Measurements from ENCODE around the gene NFE2L1.
"Not testable (repeated sequence)": the region's sequence is repeated elsewhere in the genome, so short reads cannot be mapped to it uniquely, and the experiment has no call there.

NFE2L1 gene

DNA sequence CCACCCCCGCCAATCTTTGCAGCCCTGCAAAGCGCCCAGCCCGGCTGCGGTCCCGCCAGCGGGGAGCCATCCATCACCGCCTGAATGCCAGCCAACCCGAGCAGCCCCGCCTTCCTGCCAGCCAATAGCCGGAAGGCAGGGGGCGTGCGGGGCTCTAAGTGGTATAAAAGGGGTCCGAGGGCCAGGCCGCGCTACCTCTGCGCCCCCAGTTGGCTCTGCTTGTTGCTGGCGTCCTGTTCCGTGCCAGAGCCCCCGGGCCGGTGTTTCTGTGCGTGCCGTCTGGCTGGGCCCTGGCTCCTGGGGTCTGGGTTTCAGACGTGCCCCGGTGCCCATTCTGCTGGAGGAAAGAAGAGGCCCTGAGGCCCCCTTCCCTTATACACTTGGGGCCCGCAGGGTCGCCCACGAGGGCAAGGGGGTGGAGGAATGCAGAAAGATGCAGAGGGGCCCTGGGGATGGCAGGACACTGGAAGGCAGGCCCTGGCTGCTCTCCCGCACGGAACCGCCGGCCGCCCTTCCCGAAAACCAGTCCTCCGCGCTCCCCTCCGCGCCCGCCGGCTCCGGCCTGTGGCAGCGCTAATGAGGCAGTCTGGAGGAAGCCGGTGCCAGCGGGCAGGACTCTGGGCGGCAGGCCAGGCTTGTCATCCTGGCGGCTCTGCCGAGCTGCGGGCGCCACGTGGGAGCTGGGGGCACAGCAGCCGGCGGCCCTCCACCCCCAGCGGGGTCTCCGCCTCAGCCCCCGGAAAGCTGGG, 24.6 kb upstream of the NFE2L1 start:
- peak; percentile 81 to 90 (median 82) for DNase-seq

DNA sequence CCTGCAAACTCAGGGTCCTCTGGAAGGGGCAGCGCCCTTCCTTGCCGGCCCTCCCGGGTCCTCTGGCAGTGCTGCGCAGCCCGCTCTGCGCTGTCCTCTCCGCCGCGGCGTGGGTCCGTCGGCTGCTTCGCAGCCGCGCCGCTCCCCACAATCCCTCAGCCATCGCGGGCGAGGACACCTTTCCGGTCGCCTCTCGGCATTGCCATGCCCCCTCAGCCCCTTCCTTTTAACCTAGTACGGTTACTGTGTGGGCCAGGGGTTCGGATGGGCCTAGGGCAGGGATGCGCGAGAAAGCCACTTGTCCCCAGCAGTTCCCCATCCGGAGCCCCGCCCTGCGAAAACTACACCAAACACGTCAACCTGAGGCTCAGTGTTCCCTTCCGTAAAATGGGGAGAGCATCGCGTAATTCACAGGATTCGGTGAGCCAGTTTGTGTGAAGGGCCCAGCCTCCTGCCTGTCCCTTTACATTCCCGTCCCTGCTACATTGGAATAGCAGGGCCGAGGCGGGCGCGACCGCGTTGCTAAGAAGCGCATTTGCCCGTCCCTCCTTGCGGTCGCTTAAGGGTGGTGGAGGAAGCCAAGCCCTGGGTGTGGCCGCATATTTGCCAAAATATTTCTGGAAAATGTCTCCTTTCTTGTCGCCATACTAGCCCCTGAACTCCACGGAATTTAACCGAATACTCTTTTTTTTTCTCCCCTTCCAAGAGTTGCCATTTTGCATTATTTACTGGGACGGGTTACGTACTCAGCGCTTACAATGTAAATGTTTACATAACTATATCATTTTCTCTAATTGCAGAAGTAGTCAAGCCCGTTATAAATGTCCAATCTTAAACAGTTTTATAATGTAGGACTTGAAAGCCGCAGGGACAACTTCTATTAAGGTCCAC, 23.8 kb upstream of the NFE2L1 start:
- peak in 2 of 3 experiments; percentile 50 to 82 for DNase-seq

DNA sequence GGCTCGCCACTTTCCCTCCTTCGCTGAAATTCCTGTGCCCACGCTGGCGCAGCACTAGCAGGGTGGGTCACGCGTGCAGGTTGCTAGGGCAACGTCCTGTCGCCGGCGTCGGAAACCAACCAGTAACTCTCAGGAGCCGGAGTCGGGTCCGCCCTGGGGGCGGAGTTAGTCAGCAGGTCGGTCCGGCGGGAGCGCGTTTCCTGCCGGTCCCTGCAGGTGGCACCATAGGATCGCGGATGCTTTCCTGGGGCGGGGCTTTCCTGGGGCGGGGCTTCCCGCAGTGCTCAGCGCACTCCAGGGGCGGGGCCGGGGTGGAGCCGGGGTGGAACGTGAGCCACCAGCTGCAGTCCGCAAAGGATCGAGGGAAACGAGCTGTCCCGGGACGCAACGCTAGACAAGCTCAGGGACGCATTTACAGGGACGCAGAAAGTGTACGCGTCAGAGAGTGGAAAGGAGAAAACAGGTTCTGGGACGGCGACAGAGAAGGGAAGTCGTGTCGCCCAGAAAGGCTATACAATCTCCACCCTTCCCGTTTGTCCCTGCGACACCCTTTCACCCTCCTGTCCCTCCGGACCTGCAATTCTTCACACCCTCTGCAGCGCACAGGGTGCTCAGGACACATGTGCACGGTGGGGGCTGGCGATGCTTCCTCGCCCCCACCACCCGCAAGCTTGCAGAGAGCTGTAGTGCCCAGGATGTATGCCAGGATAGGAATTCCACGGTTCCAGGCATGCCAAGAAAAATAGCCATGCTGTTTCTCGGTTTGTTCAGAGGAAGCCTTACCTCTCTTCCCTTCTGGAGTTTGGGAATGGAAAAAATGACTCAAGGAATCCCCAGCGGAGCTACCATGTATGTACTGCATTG, 22.9 kb upstream of the NFE2L1 start:
- DNase-seq = peak; percentile 96 to 98 (median 96)

DNA sequence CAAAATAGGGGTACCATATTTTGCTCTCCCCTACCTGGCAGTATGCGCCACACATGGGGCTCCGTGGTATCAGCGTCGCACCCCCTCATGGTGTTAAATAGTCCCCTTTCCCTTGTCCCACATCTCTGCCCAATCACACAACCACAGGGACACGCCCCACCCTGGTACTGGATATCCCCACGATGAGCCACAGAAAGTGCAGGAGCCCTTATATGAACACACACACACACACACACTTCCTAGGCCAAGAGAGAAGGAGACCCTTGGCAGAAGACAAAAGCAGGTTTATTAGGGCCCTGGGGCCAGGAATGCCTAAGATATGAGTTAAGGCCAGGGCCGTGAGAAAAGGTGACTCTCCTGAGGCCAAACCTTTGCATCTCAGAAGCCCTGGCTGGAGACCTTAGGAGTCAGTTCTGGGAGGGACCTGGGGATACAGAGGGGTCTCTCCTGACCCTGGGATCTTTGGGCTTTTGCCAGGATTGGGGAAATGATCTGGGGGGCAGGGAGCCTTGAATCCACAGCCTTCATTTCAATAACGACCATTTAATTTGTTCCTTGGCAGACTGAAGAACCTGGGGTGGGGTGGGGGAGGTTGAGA, 22.2 kb upstream of the NFE2L1 start:
- DNase-seq = no peak

DNA sequence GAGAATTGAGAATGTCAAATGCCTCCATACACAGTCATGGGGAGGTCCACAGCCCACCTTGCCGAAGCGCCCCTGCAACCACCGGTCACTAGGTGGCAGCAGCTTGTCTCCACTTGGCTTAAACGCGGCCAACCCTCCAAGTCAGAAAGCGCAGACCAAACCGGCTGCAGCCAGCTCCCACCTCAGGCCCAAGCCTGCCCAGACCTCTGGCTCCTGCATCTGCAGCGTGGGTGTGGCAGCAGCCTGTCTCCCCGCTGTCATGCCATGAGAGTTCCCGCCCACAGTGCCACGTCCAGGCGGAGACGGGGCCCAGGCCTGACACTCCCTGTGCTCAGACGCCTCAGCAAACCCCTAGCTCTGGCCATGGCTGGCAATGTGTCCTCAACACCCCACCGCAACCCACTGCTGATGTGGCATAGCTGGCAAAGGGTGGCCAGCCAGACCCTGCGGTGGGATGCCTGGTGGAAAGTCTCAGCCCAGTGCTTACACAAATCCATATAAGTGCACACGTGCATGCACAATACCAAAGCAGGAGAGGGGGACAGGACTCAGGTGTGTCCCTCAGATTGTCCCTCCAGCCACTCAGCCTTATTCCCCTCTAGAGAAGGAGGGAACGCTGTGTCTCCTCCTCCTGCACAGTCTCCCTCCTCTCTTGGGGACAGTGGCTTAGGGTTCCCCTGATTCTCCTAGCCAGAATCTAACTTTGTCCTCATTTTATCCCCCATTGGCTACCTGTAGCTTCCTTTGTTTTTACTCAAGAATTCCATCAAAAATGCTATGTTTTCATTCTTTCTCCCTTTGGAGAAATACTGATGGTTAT, 21.4 kb upstream of the NFE2L1 start:
- peak; percentile 72 to 92 (median 91) for DNase-seq

DNA sequence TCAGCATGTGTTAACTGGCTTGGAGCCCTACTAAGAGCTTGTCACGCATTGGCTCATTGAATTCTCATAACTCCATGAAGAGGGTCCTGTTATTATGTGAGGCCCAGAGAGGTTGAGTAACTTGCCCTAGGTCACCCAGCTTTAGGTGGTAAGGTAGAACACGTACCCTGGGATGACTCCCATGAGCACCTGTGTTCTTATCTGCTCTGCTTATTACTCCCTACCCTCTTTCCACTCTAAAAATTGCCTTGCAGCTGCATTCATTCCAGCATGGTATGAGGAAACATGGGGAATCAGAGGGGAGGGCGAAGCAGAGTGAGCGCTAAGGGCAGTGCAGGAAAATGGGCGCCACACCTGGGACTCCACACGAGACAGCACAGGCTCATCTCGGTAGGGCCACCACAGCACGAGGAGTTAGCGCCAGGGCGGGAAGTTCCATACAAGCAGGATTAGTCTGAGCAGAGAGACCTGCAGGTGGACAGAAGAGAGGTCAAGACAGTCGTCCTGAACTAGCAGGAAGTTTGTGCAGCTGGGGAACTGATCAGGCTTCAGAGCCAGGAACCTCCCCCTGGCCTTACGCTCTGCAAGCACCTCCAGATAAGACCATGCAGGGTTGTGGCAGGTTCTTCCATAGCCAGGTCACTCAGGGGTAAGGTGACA, 20.7 kb upstream of the NFE2L1 start:
- no peak for DNase-seq

DNA sequence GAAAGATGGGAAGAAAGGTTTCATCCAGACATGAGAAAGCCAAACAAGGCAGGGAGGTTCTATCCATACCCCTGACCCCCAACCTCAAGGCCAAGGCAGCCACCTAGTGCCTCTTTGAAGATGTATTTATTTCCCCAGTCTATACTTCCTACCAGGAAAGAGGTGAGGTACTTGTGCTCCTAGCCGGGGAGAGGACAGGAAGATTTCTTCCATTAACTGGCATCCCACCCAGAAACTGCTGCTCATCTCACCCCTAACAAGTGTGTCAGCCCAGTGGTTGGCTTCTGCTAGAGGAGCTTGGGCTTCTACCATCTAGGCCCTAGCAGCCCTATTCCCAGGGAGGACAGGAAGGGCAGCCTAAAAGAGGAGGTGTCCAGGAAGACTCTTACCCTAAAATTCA, 19.4 kb upstream of the NFE2L1 start:
- DNase-seq = no peak

DNA sequence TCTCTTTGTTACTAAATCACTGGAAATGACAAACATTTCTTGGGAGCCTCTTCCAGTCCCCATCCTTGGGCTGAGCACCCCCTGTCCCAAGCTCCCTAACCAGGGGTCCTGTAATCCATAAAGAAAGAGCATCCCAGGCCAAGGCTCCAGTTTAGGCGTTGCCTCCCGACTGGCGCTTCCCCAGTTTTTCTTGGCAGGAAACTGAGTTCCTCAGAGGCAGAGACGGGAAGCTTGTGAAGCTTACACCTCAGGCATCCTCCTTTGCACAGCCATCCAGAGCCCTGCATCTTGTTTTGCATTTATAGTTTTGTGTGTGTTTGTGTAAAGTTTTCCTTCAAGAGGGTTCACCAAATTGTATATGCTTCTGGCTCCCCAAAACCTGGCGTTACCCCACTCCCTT, 17.6 kb upstream of the NFE2L1 start:
- no peak for DNase-seq

DNA sequence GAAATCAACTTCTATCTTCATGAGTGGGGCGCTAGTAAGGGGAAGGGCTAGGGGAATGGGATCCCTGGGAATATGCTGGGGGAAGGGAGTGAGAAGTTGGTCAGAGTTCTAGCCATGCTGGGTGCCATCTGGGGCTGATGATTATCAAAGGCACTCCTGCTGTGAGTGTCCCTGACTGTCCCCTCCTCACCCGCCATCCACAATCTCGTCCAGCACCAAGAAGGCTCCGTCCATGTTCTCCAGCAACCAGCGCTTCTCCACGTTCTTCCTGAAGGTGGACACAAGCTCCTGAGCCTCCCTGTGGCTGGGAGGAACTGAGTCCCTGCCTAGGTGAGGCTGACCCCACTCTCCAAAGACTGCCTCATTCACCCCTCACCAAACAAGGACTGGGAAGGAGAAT, 16.2 kb upstream of the NFE2L1 start:
- DNase-seq = no peak

DNA sequence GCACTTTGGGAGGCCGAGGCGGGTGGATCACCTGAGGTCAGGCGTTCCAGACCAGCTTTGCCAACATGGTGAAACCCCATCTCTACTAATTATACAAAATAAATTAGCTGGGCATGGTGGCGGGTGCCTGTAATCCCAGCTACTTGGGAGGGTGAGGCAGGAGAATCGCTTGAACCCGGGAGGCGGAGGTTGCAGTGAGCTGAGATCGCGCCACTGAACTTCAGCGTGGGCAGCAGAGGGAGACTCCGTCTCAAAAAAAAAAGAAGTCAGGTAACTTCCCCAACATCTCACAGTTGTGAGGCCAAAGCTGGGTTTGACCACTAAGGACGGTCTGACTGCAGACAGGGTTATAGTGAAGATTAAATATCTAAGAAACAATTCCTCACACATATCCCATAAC, 13.4 kb upstream of the NFE2L1 start:
- DNase-seq = not testable (repeated sequence)

DNA sequence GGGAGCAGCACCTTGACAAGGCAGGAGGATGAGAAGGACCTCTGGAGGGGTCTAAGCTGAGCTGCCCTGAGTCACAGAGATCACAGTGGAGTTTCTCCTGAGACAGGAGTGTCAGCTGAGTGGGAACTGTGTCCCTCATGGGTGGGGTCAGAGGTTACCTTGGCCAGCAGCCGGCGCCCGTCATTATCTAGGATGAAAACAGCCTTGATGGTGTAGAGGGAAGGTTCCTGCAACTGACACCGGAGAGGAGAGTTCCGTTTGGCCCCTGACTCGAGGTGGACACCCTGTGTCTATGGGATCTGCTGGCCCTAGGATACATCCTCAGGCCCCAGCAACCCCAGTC, 11.5 kb upstream of the NFE2L1 start:
- no peak for DNase-seq

DNA sequence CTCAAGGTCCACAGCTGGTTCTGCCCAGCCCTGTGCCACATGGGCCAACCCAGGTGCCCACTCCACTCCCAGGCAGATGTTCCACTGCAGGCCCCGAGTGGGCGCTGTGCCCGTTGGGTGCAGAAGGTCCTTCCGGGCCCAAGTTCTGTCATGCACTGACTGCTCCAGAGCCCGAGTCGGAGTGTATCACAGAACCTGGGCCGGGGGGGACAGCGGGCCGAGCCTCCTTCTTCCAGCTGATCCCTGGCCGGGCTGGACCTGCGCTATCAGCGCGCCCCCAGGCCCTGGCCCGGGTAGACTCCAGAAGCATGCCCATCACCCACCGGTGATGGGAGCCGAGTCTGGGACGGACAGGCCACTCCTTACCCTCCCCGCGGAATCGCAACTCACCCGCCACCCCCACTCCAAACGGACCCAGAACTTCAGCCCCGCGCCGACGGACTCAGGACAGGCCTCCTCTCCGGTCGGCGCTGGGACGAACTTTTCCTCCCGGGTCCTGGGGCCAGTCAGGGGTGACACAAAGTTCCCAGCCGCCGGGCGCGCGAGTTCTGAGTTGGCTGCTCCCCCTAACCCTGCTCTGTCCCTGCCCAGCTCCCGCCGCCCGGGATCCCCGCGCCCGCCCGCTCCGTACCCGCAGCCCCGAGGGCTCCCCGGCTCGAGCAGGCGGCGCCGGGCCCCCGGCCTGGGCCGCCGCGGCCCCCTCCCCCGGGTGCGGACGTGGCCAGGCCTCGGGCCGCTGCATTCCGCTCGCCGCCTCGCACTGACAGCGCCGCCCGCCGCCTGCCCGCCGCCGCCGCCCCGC, 10.9 kb upstream of the NFE2L1 start, which contains the start of gene COPZ2:
TSS of gene COPZ2 (minus strand) at position 762 of the 802 bp plus-strand sequence. CDS start at position 742, 20 bp downstream.
- DNase-seq = peak in 1 of 3 experiments; percentile 22

DNA sequence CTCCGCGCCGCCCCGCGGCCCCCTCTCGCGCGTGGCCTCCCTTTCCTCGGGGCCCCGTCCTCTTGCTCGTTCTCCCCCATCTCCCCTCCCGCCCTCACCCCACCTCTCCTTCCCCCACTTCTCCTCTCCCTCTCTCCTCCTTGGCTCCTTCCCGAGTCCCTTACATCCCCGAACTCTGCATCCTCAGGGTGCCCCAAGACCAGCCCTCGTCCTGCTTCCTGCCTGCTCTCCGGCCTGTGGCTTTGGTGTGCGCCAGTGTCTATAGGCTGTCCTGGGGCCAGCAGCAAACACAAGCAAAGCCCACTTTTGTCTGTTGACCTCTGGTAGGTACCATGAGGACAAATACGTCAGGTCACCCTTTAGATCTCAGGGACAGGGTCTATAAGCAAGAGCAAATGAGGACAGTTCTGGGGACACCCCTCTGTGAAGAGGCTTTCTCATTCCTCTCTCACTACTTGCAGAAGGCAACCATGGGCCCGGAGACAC, 10.3 kb upstream of the NFE2L1 start:
- DNase-seq = no peak

DNA sequence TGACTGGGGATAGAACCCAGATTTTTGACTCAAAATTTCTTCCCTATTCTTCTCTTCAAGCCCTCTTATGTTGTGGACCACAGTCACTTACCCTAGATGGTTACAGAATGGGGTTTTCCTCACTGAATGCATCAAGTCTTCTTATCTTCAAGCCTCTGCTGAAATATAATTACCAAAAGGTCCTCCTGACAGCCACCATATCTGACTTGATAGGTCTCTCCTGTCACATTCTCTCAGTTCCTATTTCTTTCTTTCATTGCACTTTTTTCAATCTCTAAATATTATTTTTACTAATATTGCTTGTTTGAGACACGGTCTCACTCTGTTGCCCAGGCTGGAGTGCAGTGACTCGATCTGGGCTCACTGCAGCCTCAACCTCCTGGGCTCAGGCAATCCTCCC, 9.5 kb upstream of the NFE2L1 start:
- no peak for DNase-seq

DNA sequence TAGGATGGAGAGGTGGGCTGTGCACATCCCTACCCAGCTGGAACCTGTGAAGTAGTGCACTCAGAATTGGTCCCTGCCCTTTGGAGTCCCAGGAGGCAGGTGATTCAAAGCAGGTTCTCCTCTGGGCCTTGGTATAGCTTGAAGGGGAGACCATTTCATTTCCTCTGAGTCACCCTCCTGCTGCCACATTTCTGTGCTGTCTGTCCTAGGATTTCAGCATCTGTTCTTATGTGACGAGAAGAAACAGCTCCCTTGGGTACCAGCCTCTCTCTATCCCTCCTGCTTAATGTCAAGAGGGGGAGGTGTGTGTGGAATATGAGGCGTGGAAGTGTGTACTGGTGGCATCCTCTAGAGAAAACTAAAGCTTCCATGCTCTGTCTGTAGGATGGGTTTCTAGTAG, 5.0 kb upstream of the NFE2L1 start:
- peak in 1 of 3 experiments; percentile 38 for DNase-seq

DNA sequence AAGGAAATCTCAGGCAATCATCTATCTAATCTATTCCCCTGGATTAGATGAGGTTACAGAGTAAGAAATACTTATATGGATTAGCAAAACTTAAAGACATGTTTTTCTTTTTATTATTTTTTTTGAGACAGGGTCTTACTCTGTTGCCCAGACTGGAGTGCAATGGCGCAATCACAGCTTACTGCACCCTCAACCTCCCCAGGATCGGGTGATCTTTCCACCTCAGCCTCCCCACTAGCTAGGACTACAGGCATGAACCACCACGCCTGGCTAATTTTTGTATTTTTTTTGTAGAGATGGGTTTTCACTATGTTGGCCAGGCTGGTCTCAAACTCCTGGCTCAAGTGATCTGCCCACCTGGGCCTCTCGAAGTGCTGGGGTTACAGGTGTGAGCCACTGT, 3.3 kb upstream of the NFE2L1 start:
- no peak for DNase-seq

DNA sequence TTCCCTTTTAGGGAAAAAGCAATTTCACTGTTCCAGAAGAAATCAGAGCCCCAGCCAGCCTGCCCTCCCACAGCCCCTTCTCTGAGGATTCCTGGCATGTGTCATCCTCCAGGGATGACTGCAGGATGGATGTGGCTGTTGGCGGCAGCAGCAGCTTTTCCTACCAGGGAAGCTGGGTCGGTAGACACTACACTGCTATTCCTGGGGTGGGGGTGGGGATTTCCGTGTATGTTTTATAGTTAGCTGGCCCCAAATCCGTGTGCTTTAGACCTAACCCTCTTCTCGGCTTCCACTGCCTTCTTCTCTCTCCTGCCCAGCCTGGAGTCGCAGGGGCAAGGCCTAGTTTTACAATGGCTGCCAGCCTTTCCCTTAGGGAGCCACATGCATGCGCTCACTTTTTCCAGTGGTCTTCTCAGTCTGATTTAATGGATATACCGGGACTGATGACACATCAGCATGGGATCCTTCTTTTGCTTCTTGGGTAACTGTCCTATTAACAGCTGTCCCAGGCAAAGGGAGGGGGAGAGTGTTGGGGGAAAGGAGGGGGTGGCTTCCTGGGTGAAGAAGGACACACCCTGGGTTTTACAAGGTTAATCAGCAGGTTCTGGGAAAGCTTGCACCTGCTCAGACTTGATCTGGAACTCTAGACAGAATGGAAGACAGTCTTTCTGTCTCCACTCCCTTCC, 2.7 kb upstream of the NFE2L1 start:
- DNase-seq = peak in 1 of 3 experiments; percentile 23

DNA sequence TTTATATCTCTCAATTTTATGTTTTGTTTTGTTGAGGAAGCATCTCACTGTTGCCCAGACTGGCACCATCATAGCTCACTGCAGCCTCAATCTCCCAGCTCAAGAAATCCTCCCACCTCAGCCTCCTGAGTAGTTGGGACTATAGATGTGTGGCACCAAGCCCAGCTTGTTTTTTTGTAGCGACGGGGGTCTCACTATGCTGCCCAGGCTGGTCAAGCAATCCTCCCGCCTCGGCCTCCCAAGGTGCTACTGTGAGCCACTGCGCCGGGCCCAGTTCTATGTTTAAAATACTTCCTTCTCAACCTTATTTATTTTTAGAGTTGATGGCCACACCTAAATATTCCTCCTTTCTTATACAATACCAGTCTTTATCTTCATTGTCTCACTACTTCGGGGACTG, 1.9 kb upstream of the NFE2L1 start:
- DNase-seq = no peak

DNA sequence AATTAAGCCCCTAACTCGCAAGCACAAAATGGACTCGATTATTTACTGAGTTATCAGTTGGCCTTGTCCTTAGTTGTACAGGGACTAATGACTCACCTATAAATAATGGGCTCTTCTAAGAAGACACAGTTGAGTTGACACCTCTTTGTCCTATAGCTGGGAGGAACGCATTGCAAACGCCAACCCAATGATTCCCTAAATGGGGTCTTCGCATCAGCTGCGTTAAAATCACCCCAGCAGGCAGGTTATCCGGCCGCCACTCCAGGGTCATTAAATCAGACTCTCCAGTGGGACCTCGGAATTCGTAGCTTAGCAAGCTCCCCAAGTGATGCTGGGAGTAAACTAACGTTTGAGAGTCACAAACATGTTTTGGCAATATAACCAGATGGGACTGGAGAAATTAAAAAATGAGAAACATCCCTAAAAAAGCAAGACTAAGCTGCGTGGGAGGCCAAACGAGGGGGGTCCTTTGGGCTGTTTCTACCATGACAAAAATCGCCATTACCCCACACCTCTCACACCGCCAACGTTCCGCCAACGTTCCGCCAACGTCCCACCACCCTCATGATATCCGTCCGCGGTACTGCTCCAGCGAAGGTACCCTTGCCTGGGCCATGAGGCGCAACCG, 932 bp upstream of the NFE2L1 start:
- DNase-seq = peak in 2 of 3 experiments; percentile 46 to 71
